Measurements from ENCODE around the gene TMEM59.
"Not testable (repeated sequence)": the region's sequence is repeated elsewhere in the genome, so short reads cannot be mapped to it uniquely, and the experiment has no call there.

TMEM59 gene, protein sequence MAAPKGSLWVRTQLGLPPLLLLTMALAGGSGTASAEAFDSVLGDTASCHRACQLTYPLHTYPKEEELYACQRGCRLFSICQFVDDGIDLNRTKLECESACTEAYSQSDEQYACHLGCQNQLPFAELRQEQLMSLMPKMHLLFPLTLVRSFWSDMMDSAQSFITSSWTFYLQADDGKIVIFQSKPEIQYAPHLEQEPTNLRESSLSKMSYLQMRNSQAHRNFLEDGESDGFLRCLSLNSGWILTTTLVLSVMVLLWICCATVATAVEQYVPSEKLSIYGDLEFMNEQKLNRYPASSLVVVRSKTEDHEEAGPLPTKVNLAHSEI
- total RNA-seq: 78.8 reads per million, percentile 78 among the genes with 10 or more reads in this experiment

DNA sequence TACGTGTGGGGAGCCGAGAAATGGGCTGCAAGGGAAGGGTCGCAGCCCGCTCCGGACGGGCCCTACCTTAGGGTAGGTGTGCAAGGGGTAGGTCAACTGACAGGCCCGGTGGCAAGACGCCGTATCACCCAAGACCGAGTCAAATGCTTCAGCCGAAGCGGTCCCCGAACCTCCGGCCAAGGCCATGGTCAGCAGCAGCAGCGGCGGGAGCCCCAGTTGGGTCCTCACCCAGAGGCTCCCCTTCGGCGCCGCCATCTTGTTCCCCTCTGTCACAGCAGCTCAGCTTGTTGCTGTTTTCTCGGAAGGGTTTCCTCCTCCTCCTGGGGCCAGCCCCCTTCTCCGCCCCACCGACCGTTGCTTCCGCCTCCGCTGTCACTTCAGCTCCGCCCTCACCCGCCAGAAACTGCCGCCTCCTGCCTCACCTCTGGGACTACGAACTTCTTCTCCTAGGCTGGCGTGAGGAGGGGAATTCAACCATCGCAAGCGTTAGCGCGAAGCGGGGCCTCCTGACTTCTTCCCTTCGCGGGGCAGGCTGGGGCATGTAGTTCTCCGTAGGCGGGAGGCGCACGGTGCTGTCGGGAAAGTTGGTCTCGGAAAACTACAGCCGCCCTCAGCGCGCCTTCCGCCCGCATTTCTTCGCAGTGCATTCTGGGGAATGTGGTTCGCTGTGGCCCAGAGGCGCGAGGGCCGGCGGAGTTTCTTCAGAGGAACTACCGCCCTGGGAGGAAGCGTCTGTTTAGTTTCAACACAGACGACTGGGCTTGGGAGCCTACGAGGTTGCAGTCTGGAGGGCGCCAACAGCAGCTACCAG, at the start of gene TMEM59, which contains the start of gene TCEANC2:
TSS of gene TMEM59 (minus strand) at position 271 of the 811 bp plus-strand sequence. CDS start at position 255, 16 bp downstream.
TSS of gene TCEANC2 (plus strand) at position 675 of the 811 bp plus-strand sequence. CDS start 815 bp downstream, outside the sequence.
- DNase-seq: peak; percentile 97

DNA sequence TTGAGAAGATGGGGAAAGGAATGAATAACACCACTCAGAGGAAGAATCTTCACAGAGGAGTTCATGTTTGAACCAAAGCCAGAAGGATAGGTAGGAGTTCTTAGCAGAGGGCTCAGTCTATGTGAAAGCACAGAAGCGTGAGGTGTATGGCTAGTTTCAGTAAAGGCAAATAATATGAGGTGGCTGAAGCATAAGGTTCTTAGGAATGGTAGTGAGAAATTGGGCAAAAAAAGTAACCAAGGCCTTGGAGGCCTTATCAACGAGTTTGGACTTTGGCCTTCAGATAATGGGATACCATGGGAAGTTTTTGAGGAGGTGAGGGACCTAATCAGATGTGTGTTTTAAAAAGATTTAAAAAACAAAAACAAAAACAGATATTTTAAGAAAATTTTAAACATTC, 47.5 kb upstream of the TMEM59 start:
- no peak for DNase-seq

- no peak for DNase-seq
Measured at GRCh38 chr1:54099061-54099610, 46.1 kb upstream of the TMEM59 start.

- no peak for DNase-seq
Measured at GRCh38 chr1:54096877-54097240, 43.9 kb upstream of the TMEM59 start.

DNA sequence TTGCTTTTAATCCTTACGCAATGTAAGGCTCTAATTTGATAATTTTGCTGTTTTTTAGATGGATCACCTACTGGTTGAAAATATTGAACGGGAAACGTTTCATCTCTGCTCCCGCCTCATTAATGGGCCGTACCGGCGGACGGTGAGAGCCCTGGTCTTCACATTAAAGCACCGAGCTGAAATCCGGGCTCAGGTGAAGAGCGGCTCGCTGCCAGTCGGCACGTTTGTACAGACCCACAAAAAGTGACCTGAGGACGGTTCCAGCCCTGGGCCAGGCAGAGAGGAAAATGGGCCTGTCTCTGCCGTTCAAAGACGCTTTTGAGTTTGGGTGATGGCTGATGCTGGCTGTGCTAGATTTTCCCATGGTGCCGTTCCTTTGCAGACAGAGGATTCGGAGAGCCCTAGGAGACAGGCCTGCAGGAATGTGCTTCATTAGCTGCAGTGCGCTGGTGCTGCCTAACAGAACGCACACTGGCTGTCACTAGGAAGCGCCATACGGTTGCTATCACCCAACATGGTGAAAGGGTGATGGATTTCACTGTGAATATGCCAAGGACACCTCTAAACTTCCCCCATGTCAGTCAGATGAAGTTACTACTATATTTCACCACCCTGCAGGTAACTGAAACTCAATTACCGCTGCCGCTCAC, 43.3 kb upstream of the TMEM59 start:
- DNase-seq: no peak

- no peak for DNase-seq
Measured at GRCh38 chr1:54095546-54096226, 42.7 kb upstream of the TMEM59 start.

DNA sequence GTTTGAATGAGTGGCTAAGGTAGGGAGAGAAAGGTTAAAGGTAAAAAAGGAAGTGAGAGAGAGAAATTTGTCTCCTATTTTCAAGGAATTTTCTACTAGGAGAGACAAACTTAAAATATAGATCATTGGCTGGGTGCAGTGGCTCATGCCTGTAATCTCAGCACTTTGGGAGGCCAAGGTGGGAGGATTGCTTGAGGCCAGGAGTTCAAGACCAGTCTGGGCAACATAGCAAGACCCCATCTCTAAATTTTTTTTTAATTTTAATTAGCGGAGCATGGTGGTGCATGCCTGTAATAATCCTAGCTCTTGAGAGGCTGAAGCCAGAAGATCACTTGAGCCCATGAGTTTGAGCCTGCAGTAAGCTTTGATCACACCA, 41.7 kb upstream of the TMEM59 start:
- DNase-seq: not testable (repeated sequence)

DNA sequence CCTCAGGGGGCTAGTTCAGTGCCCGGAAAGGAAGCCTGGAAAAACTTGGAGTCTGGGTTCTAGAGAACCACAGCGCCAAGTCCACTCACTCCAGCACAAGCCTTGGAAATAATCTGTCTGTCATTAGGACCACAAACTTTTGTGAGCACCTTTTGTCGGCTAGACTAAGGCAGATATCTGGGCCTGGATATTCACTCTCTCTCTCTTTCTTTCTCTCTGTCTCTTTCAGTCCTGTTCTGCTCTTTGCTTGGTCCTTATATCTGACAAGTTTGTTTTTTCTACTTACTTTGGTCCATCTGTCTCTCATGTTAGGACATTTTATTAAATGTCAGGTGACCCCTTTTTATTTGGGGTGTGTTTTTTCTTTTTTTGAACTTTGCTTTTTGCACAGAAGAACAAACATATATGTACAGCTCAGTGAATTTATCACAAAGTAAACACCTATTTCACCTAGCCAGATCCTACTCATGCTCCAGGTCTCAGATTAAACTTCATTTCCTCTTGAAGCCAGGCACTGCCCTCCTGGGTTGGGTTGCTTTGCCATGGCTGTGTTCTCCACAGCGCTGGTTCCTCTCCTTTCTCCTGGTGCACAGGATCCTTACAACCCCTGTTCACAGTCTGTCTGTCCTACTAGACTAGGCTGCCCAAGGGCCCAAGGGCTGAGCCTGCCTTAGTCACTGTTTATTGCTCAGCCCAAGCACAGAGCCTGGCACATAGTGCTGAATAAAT, 41.2 kb upstream of the TMEM59 start:
- no peak for DNase-seq

- DNase-seq: no peak
Measured at GRCh38 chr1:54091666-54092065, 38.7 kb upstream of the TMEM59 start.

DNA sequence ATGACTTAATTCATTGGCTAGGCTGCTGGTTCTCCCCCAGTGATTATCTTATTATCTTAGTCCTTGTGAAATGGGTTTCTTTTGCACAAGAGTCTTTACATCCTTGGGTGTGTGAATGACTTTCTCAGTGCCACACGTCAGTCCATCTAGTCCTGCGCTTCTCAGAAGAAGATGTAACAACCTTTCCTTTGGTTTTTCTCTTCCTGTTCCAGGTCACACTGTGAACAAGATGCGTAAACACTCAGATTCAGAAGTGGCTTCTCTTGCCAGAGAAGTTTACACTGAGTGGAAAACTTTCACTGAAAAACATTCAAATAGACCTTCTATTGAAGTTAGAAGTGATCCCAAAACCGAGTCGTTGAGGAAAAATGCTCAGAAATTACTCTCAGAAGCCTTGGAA, 35.4 kb upstream of the TMEM59 start:
- DNase-seq: no peak

- no peak for DNase-seq
Measured at GRCh38 chr1:54086754-54087153, 33.8 kb upstream of the TMEM59 start.

DNA sequence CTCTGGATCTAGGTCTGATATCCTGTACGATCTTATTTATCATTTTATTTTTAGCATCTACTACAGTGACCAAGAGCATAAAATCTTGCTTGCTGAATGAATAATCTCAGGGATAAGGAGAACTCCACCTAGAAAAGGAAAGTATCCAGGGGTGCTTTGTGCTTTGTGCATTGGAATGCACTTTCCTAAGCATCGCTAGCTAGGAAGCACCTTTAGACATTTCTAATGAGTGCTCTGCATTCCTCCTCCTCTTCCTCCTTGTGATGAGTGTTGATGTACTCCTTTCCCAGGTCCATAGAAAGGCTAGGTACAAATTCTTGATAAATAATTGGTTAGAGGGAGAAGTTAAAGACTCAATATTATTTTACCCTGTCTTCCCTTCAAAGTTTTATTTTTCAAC, 31.8 kb upstream of the TMEM59 start:
- no peak for DNase-seq

- peak; percentile 45 for DNase-seq
Measured at GRCh38 chr1:54081306-54082270, 28.6 kb upstream of the TMEM59 start.

DNA sequence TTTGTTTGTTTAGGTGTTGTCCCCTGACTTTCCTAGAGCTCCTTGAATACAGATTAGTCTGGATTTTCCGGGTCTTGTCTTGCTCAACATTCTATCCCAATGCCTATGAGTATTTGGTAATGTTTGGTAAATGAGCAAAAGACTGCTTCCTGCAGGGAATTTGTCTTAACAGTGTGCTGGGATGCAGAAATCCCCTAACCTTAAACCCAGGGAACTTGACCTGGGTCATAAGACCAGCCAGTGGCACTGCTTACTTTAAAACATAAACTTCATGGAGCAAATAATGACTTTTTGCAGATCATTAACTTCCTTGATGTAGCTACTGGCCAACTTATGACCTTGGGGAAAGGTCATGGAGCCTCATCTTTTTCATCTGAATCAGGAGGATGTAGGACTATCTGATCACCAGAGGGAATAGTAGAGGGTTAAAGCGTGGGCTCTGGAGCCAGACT, 27.6 kb upstream of the TMEM59 start:
- DNase-seq: no peak

GRCh38 chr1:54077359-54077758, 24.4 kb upstream of the TMEM59 start:
- DNase-seq: no peak

DNA sequence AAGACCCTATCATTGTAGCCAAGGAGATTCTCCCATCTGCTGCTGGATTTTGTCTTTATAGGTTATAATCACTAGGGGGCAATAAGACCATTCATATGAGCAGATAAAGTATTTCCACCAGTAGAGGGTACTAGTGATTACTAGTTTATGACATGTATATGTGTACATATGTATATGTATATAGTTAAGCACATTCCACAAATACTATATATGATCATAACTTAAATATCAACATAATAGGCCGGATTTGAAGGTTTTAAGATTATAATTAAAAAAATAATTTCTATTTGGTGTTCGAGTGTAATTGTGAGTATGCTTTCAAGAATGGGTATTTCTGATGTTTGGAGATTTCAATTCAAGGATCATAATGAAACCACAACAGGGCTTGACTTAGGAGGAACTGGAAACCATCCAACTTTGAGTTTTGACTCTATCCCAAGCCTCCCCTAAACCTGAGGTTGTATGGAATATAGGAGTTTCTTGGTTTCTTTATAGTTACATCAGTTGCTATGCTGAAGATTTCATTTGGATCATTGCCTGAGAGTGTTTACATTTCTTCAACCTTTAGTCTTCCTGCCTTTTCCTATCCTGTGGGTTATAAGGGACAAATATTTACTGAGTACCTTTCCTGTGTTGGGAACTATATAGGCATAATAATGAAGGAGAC, 17.3 kb upstream of the TMEM59 start:
- DNase-seq: no peak

DNA sequence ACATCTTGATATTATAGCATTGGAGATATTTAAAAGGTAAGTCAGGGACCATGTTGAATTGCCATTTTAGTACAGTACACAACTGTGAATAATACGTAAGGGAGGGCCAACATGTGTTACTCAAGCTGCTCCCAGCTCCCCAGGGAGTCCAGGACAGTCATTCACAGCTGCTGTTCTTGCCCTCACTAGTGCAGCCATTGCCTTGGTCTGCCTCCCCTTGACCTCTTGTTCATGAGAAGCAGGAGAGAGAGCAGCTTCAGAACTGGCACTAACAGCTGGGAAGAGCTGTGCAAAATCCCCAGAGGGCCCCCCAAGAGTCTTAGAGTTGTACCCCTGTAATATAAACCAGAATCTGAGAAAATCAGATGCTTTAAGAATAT, 16.8 kb upstream of the TMEM59 start:
- DNase-seq: no peak

DNA sequence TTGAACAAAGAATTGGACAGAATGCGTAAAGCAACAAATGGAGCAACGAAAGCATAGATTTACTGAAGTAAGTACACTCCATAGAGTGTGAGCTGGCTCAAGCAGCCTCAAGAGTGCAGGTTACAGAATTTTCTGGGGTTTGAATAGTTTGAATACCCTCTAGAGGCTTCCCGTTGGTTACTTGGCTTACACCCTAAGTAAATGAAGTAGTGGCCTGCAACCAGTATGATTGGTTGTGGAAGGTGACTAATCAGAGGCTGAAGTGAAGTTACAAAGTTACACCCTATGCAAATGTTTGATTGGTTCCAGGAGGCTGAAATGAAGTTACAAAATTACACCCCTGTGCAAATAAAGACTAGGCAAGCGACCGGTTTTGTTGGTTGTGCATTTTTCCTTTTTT, 11.3 kb upstream of the TMEM59 start:
- DNase-seq: no peak

GRCh38 chr1:54054438-54054749, 1.4 kb upstream of the TMEM59 start:
- no peak for DNase-seq

- no peak for DNase-seq
Measured at GRCh38 chr1:54053745-54054437, 887 bp upstream of the TMEM59 start.

All from effector CD4-positive, alpha-beta T cell (primary cell).